GM12878 (cell line): ENCODE measurements around the gene PCED1B. TPM values are rescaled to one million over a fixed set of nuclear protein-coding genes. Genes with fewer than 3 reads are reported as not detected.

Source experiments
- ATAC-seq: fragments of 200-7000 bp; cut with Tn5 transposase; 3 replicates; pipeline ENCODE4 v1.9.1; 2020; ENCODE audit warnings: mild to moderate bottlenecking, moderate library complexity
- BruUV-seq: library from RNA; stranded (reverse); fragments of 400-500 nt; replicated peaks from 2 replicates; lab custom pipeline; 2021; lab: Mats Ljungman, UMichigan
- CTCF ChIA-PET: fragments of 300-600 bp; sonication (Branson Sonifier 250); formaldehyde crosslinking; extraction: SDS; loops from one replicate; lab custom pipeline; 2021; ENCODE audit warnings: inconsistent platforms; lab: Yijun Ruan, JAX
- POLR2A ChIA-PET: fragments of 350-600 bp; formaldehyde crosslinking; extraction: SDS; loops from one replicate; lab custom pipeline; 2021; ENCODE audit warnings: inconsistent platforms; lab: Charles Lee
- RAD21 ChIA-PET: fragments of 300-600 bp; sonication (Branson Sonifier 250); formaldehyde crosslinking; loops from one replicate; lab custom pipeline; 2023; ENCODE audit warnings: antibody characterized with exemption; ENCODE audit not compliant: unreplicated experiment; lab: Charles Lee
- SMC1A ChIA-PET: fragments of 300-600 bp; sonication (Branson Sonifier 250); formaldehyde crosslinking; loops from one replicate; lab custom pipeline; 2023; ENCODE audit not compliant: unreplicated experiment, uncharacterized antibody; lab: Charles Lee
- DNase-seq: peaks from one replicate; pipeline ENCODE4 v3.0.0-alpha.2; 2011; ENCODE audit warnings: low read depth, low spot score
- FAIRE-seq: peaks from 3 replicates; lab custom pipeline; 2011; peaks lifted over from hg19 to GRCh38; lab: Jason Lieb, UNC
- H2AFZ ChIP-seq: 2 replicates; pipeline ENCODE4 v1.6.0; 2011; ENCODE audit warnings: low read depth, low read length, control low read depth; ENCODE audit not compliant: control insufficient read depth
- H3K27ac ChIP-seq: 2 replicates; pipeline ENCODE4 v1.5.1; 2011; ENCODE audit warnings: control low read depth; ENCODE audit not compliant: control insufficient read depth, insufficient read depth
- H3K27me3 ChIP-seq, 2 experiments: replicated peaks in 1 of 2; 2 replicates each; pipeline versions ENCODE4 v1.6.0 to v1.6.1; 2011; ENCODE audit warnings: low read length in 1 of 2; ENCODE audit not compliant: control insufficient read depth in 2 of 2, insufficient read depth in 2 of 2
- H3K36me3 ChIP-seq, 2 experiments: 2 replicates each; pipeline ENCODE4 v1.5.1; 2011; ENCODE audit warnings: low read length in 1 of 2; ENCODE audit not compliant: control insufficient read depth in 2 of 2, insufficient read depth in 2 of 2
- H3K4me1 ChIP-seq: 2 replicates; pipeline ENCODE4 v1.6.1; 2011; ENCODE audit warnings: mild to moderate bottlenecking, low read length, moderate library complexity, mixed read lengths; ENCODE audit not compliant: control insufficient read depth, insufficient read depth
- H3K4me2 ChIP-seq: 2 replicates; pipeline ENCODE4 v1.6.0; 2011; ENCODE audit warnings: control low read depth; ENCODE audit not compliant: control insufficient read depth, insufficient read depth
- H3K4me3 ChIP-seq: fragments of 200-600 bp; sonication (generic); 2 replicates; pipeline ENCODE4 v1.5.1; 2016
- H3K79me2 ChIP-seq: 2 replicates; pipeline ENCODE4 v1.6.0; 2011; ENCODE audit warnings: low read length; ENCODE audit not compliant: control insufficient read depth, insufficient read depth
- H3K9ac ChIP-seq: 2 replicates; pipeline ENCODE4 v1.8.0; 2011; ENCODE audit warnings: low read length, control low read depth, mixed read lengths; ENCODE audit not compliant: control insufficient read depth, insufficient read depth
- H3K9me3 ChIP-seq: replicated peaks from 3 replicates; pipeline ENCODE4 v1.5.1; 2011; ENCODE audit warnings: mild to moderate bottlenecking, low read length; ENCODE audit not compliant: control insufficient read depth, insufficient read depth
- H4K20me1 ChIP-seq: 2 replicates; pipeline ENCODE4 v1.6.0; 2011; ENCODE audit not compliant: control insufficient read depth, insufficient read depth
- EED ChIP-seq: sonication (generic); IDR thresholded peaks from 2 replicates; pipeline ENCODE4 v1.6.1; 2016; ENCODE audit warnings: antibody characterized with exemption, low read depth
- SPI1 ChIP-seq: IDR thresholded peaks from 2 replicates; pipeline ENCODE4 v1.6.1; 2011; ENCODE audit warnings: low read depth, mild to moderate bottlenecking, low read length, moderate library complexity, borderline replicate concordance; ENCODE audit not compliant: insufficient read depth
- STAT3 ChIP-seq: IDR thresholded peaks from 2 replicates; pipeline ENCODE4 v1.6.1; 2011; ENCODE audit warnings: low read depth, low read length, improper control_type of control experiment
- ZBED1 ChIP-seq: IDR thresholded peaks from 2 replicates; pipeline ENCODE4 v1.6.1; 2016; ENCODE audit warnings: borderline replicate concordance
- ZNF24 ChIP-seq: fragments of 450-650 bp; IDR thresholded peaks from 2 replicates; pipeline ENCODE4 v1.6.1; 2017; ENCODE audit warnings: antibody characterized with exemption, mild to moderate bottlenecking
- ZNF622 ChIP-seq: fragments of 450-650 bp; IDR thresholded peaks from 2 replicates; pipeline ENCODE4 v1.6.1; 2017; ENCODE audit warnings: mild to moderate bottlenecking, inconsistent platforms
- WGBS: methylation state at CpG from one replicate; pipeline ENCODE4 v1.1.6; 2016; ENCODE audit warnings: low lambda C conversion rate; ENCODE audit not compliant: insufficient replicate concordance, insufficient coverage; ENCODE audit errors: missing lambda C conversion rate; 5-methylcytosine and 5-hydroxymethylcytosine counted together
- in situ Hi-C: fragments of 300-500 bp; cut with MboI; formaldehyde crosslinking; loops from 9 replicates; pipeline ENCODE4 v1.14.3; 2018; ENCODE audit warnings: mixed read lengths
- intact Hi-C: fragments of 100-400 bp; cut with micrococcal nuclease; formaldehyde crosslinking; loops from one replicate; pipeline ENCODE4 v1.14.2; 2022; ENCODE audit not compliant: unreplicated experiment
- polyA plus RNA-seq, 11 experiments: library from polyadenylated mRNA; depleted of rRNA in 4 of 11; unstranded in 6 of 11; stranded (reverse) in 5 of 11; fragments of >200 nt; fragmentation: Nextera tagmentation in 4 of 11; fragmentation: Illumina TruSeq in 1 of 11; extraction: Ambion mirVana in 4 of 11; extraction: Trizol in 1 of 11; gene quantifications; 1 replicate in 1 of 11; 2 replicates in 10 of 11; pipeline versions ENCODE4 v1.2.1 to v1.2.3, GENCODE V29; 2011 to 2016; ENCODE audit warnings: inconsistent platforms in 2 of 11, missing spikeins in 2 of 11, low read depth in 1 of 11
- total RNA-seq, 4 experiments: library from RNA; depleted of rRNA in 3 of 4; stranded (reverse); fragments of >200 nt in 3 of 4; fragmentation: Illumina TruSeq in 1 of 4; extraction: Trizol in 1 of 4; gene quantifications; 2 replicates each; pipeline versions ENCODE4 v1.2.1 to v1.2.3, GENCODE V29; 2013 to 2021
- TF ChIP-seq, protein P1 (sequence below): IDR thresholded peaks from 2 replicates; pipeline ENCODE4 v1.6.1; 2012; ENCODE audit warnings: low read depth, low read length, improper control_type of control experiment
- TF ChIP-seq, protein P2 (sequence below): IDR thresholded peaks from 2 replicates; pipeline ENCODE4 v1.6.1; 2011; ENCODE audit warnings: mild to moderate bottlenecking, low read depth, low read length, moderate library complexity; ENCODE audit not compliant: insufficient replicate concordance

PCED1B gene
- total and polyA plus RNA-seq, 10 of the 15 experiments (the other 5 are each of a cell fraction or from before 2014, with no cell fraction given), result 0.80 to 8.8 (median 3.0) TPM

DNA sequence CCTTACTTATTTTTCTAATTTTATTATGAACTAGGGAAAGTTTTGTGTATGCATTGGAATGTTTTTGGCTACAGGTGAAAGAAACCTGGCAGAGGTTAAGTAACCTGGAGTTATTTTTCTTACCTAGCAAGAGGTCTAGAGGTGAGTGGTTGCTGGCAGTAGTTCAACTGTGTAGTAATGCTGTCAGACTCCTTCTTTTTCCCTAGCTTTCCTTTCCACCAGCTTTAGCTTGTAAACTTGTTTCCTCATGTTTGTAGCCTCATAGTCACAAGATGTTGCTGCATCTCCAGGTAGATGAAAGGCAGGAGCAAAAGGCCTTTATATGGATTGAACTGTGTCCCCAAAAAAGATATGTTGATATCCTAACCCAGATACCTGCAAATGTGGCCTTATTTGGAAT lies 105.4 kb downstream of the PCED1B start (continued):
- TF ChIP-seq, protein P1, sequence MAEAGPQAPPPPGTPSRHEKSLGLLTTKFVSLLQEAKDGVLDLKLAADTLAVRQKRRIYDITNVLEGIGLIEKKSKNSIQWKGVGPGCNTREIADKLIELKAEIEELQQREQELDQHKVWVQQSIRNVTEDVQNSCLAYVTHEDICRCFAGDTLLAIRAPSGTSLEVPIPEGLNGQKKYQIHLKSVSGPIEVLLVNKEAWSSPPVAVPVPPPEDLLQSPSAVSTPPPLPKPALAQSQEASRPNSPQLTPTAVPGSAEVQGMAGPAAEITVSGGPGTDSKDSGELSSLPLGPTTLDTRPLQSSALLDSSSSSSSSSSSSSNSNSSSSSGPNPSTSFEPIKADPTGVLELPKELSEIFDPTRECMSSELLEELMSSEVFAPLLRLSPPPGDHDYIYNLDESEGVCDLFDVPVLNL, result no peak
- TF ChIP-seq ZNF622 (no peak), ZNF24 (no peak), SPI1 (no peak), EED (no peak)
- TF ChIP-seq, protein P2, sequence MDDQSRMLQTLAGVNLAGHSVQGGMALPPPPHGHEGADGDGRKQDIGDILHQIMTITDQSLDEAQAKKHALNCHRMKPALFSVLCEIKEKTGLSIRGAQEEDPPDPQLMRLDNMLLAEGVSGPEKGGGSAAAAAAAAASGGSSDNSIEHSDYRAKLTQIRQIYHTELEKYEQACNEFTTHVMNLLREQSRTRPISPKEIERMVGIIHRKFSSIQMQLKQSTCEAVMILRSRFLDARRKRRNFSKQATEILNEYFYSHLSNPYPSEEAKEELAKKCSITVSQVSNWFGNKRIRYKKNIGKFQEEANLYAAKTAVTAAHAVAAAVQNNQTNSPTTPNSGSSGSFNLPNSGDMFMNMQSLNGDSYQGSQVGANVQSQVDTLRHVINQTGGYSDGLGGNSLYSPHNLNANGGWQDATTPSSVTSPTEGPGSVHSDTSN, result no peak
- TF ChIP-seq, all 136 proteins: peak for 0

DNA sequence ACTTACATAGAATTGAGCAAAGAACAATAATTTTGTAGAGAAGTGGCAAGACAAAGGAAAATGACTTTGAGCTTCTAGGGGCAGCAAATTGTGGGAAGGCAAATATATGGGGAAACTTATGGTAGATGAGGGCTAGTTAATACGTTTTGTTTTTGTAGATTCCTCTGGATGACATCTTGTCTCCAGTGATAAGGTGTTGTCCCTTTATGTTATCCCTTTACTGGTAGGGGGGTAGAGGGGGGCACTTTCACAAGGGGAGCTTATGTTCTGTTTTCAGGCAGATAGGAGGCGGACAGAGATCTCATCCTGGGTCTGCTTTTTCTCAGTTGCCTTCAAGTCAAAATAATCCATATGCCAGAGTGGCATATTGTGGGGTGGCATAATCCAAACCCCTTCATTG lies 106.8 kb downstream of the PCED1B start:
- no TSS peak for BruUV-seq
- no peak for FAIRE-seq

More for the DNA sequence above, 106.8 kb downstream of the PCED1B start:
- RAD21 ChIA-PET, result interaction anchor here (1.1 kb wide), 1 partner anchor 30 kb away, joined by 3 read pairs; no protein-coding TSS in a partner anchor
- H3K27ac ChIP-seq, result no peak overlapping the region
- POLR2A ChIA-PET, result interaction anchor here (0.7 kb wide), 1 partner anchor 1971 kb away, joined by 4 read pairs; no protein-coding TSS in a partner anchor
- DNase-seq, result no peak
- H3K4me1 ChIP-seq, result peaks cover 12% of the 10 kb centered on the region
- CTCF ChIA-PET, result no interaction called here
- H3K4me2 ChIP-seq, result no peak overlapping the region
- no peaks in the 10 kb centered on the region for H3K36me3 ChIP-seq
- in situ Hi-C loops, result no loop called here
- no peak overlapping the region for H3K9ac ChIP-seq
- intact Hi-C loops, result no loop called here
- no peak for ATAC-seq
- SMC1A ChIA-PET, result interaction anchor here (0.5 to 3.5 kb wide), 3 partner anchors 9 to 32 kb away, joined by 3 to 12 read pairs (median 3); no protein-coding TSS in a partner anchor
- no peak overlapping the region for H2AFZ ChIP-seq
- TF ChIP-seq STAT3 (no peak), ZBED1 (no peak)
- TF ChIP-seq, all 136 proteins: peak for 0
- Histone ChIP-seq H3K4me3 (no peak overlapping the region), H3K27me3 (no peaks in the 10 kb centered on the region), H3K79me2 (no peaks in the 10 kb centered on the region), H3K9me3 (no peaks in the 10 kb centered on the region), H4K20me1 (no peaks in the 10 kb centered on the region)
- 82% methylated on average over 2 of the region's 2 CpGs for WGBS
